Prostate gland (tissue), 2 donors: ENCODE measurements around the gene AP1G1. TPM values are rescaled to one million over a fixed set of nuclear protein-coding genes. Genes with fewer than 3 reads are reported as not detected.

Source experiments
- DNase-seq: peaks from one replicate; pipeline ENCODE4 v3.0.0-alpha.2; 2019; ENCODE audit warnings: low spot score
- H3K27ac ChIP-seq, 2 donors: fragments of 200-600 bp; sonication (generic); 2 replicates each; pipeline ENCODE4 v1.5.1; 2017 to 2019
- H3K27me3 ChIP-seq: fragments of 200-600 bp; sonication (generic); replicated peaks from 2 replicates; pipeline ENCODE4 v1.5.1; 2019; ENCODE audit not compliant: insufficient read depth
- H3K36me3 ChIP-seq, 2 donors: fragments of 200-600 bp; sonication (generic); 1 replicate in 1 of 2; 2 replicates in 1 of 2; pipeline versions ENCODE4 v1.5.1 to v1.8.1; 2017 to 2019
- H3K4me1 ChIP-seq: fragments of 200-600 bp; sonication (generic); replicated peaks from 2 replicates; pipeline ENCODE4 v1.5.1; 2019
- H3K4me3 ChIP-seq, 2 donors: fragments of 200-600 bp; sonication (generic); 2 replicates each; pipeline ENCODE4 v1.5.1; 2017 to 2019
- H3K9me3 ChIP-seq: fragments of 200-600 bp; sonication (generic); 2 replicates; pipeline ENCODE4 v1.5.1; 2017
- CTCF ChIP-seq, 4 experiments: fragments of 200-600 bp in 2 of 4; fragments of 450-650 bp in 2 of 4; sonication (generic) in 2 of 4; IDR thresholded peaks; 1 replicate in 3 of 4; 2 replicates in 1 of 4; pipeline ENCODE4 v1.5.1; 2016 to 2019; ENCODE audit warnings: antibody characterized with exemption in 4 of 4, mild to moderate bottlenecking in 2 of 4, moderate library complexity in 2 of 4
- POLR2A ChIP-seq: fragments of 450-650 bp; IDR thresholded peaks from one replicate; pipeline ENCODE4 v1.6.1; 2016; ENCODE audit warnings: antibody characterized with exemption, mild to moderate bottlenecking
- POLR2AphosphoS5 ChIP-seq: sonication (generic); formaldehyde crosslinking; IDR thresholded peaks from one replicate; pipeline ENCODE4 v1.6.1; 2017; ENCODE audit warnings: antibody characterized with exemption
- WGBS: methylation state at CpG from one replicate; pipeline ENCODE4 v1.1.5; 2018; 5-methylcytosine and 5-hydroxymethylcytosine counted together
- intact Hi-C: fragments of 100-400 bp; cut with DNase I; formaldehyde crosslinking; loops from one replicate; pipeline ENCODE4 v1.14.2; 2022
- total RNA-seq, 2 donors: library from RNA; depleted of rRNA; stranded (reverse); fragments of >200 nt; gene quantifications; one replicate each; pipeline ENCODE4 v1.1.0, GENCODE V29; 2016

Gene AP1G1
- total RNA-seq, 2 donors from 2014 or later: 68.0 to 94.6 TPM

- no peak for DNase-seq
- WGBS: 97% methylated on average over 4 of the region's 4 CpGs
- H3K9me3 ChIP-seq: no peaks in the 10 kb centered on the region
- H3K27me3 ChIP-seq: no peaks in the 10 kb centered on the region
- H3K4me3 ChIP-seq: no peak overlapping the region
- peaks cover 3 to 15% of the 10 kb centered on the region in 2 donors for H3K36me3 ChIP-seq
- TF ChIP-seq POLR2AphosphoS5 (no peak), CTCF (IDR thresholded peaks at IDR 0.05) (no peak), POLR2A (no peak)
- no peak overlapping the region for H3K27ac ChIP-seq
- intact Hi-C loops: no loop called here
- H3K4me1 ChIP-seq: no peaks in the 10 kb centered on the region
Measured at GRCh38 chr16:71852561-71852960, 43.9 kb upstream of the AP1G1 start.

- H3K27me3 ChIP-seq: no peaks in the 10 kb centered on the region
- peaks cover 3 to 15% of the 10 kb centered on the region in 2 donors for H3K36me3 ChIP-seq
- WGBS: 85% methylated on average over 3 of the region's 3 CpGs
- no peak overlapping the region for H3K4me3 ChIP-seq
- no peak for DNase-seq
- intact Hi-C loops: no loop called here
- no peaks in the 10 kb centered on the region for H3K4me1 ChIP-seq
- no peaks in the 10 kb centered on the region for H3K9me3 ChIP-seq
- no peak overlapping the region for H3K27ac ChIP-seq
- no peak for TF ChIP-seq CTCF (IDR thresholded peaks at IDR 0.05)
- no peak for TF ChIP-seq POLR2A
- no peak for TF ChIP-seq POLR2AphosphoS5
Measured at GRCh38 chr16:71852158-71852557, 43.5 kb upstream of the AP1G1 start.

GRCh38 chr16:71851746-71852145, 43.1 kb upstream of the AP1G1 start:
- Histone ChIP-seq H3K27ac (no peak overlapping the region), H3K36me3 (peaks cover 3 to 15% of the 10 kb centered on the region in 2 donors), H3K9me3 (no peaks in the 10 kb centered on the region), H3K4me1 (peaks cover 3% of the 10 kb centered on the region), H3K4me3 (no peak overlapping the region), H3K27me3 (no peaks in the 10 kb centered on the region)
- intact Hi-C loops: no loop called here
- no peak for TF ChIP-seq CTCF (IDR thresholded peaks at IDR 0.05)
- TF ChIP-seq POLR2A: no peak
- no peak for TF ChIP-seq POLR2AphosphoS5
- WGBS: 92% methylated on average over 8 of the region's 8 CpGs
- DNase-seq: no peak

GRCh38 chr16:71848622-71849021, 40.0 kb upstream of the AP1G1 start:
- TF ChIP-seq POLR2A (no peak), CTCF (IDR thresholded peaks at IDR 0.05) (no peak), POLR2AphosphoS5 (no peak)
- 93% methylated on average over 6 of the region's 6 CpGs for WGBS
- H3K4me3 ChIP-seq: no peak overlapping the region
- H3K9me3 ChIP-seq: no peaks in the 10 kb centered on the region
- H3K4me1 ChIP-seq: peaks cover 4% of the 10 kb centered on the region
- H3K27ac ChIP-seq: no peak overlapping the region
- no peak for DNase-seq
- no peaks in the 10 kb centered on the region for H3K27me3 ChIP-seq
- peaks cover 3 to 15% of the 10 kb centered on the region in 2 donors for H3K36me3 ChIP-seq
- intact Hi-C loops: loop anchor here (5.0 kb wide), 1 partner anchor 41 kb away; the partner anchor contains the start of gene AP1G1

- intact Hi-C loops: loop anchor here (5.0 kb wide), 1 partner anchor 40 kb away; the partner anchor contains the start of gene AP1G1
- 62% methylated on average over 3 of the region's 3 CpGs for WGBS
- TF ChIP-seq POLR2A (no peak), POLR2AphosphoS5 (no peak), CTCF (IDR thresholded peaks at IDR 0.05) (no peak)
- H3K27me3 ChIP-seq: no peaks in the 10 kb centered on the region
- peak overlapping the region in 1 of 2 donors; percentile 93 for H3K4me3 ChIP-seq
- no peak for DNase-seq
- H3K9me3 ChIP-seq: no peaks in the 10 kb centered on the region
- peaks cover 3 to 15% of the 10 kb centered on the region in 2 donors for H3K36me3 ChIP-seq
- no peak overlapping the region for H3K27ac ChIP-seq
- H3K4me1 ChIP-seq: peaks cover 4% of the 10 kb centered on the region
Measured at GRCh38 chr16:71847096-71847495, 38.5 kb upstream of the AP1G1 start.
